HepG2 (cell line): Measurements from ENCODE around the gene CNIH4. TPM values are rescaled to one million over a fixed set of nuclear protein-coding genes. Genes with fewer than 3 reads are reported as not detected.

Experiments
- ARID3A ChIP-seq: IDR thresholded peaks from 2 replicates; pipeline ENCODE4 v1.6.1; 2012; ENCODE audit warnings: low read depth, low read length, improper control_type of control experiment
- ATF1 ChIP-seq: IDR thresholded peaks from 2 replicates; pipeline ENCODE4 v1.6.1; 2016; ENCODE audit warnings: mild to moderate bottlenecking, control low read depth
- CREB1 ChIP-seq, 2 experiments: fragments of 450-650 bp in 1 of 2; IDR thresholded peaks; 2 replicates each; pipeline ENCODE4 v1.6.1; 2016 to 2017; ENCODE audit warnings: control low read depth in 1 of 2, mild to moderate bottlenecking in 1 of 2, missing compliant biosample characterization in 1 of 2, missing genetic modification characterization in 1 of 2
- CSRNP2 ChIP-seq: sonication (generic); formaldehyde crosslinking; conservative IDR thresholded peaks from 2 replicates; pipeline ENCODE4 v1.8.0; 2022; ENCODE audit warnings: low read depth, missing genetic modification reagents
- FOXA1 ChIP-seq, 2 experiments: fragments of 450-650 bp in 1 of 2; sonication (generic) in 1 of 2; formaldehyde crosslinking in 1 of 2; IDR thresholded peaks; 2 replicates each; pipeline versions ENCODE4 v1.4.0 to v1.6.1; 2016 to 2020; ENCODE audit warnings: missing genetic modification reagents in 1 of 2
- FOXO1 ChIP-seq: sonication (generic); formaldehyde crosslinking; IDR thresholded peaks from 2 replicates; pipeline ENCODE4 v1.4.0; 2020; ENCODE audit warnings: missing genetic modification reagents
- MXD1 ChIP-seq: sonication (generic); formaldehyde crosslinking; IDR thresholded peaks from 2 replicates; pipeline ENCODE4 v1.4.0; 2020; ENCODE audit warnings: mild to moderate bottlenecking, missing genetic modification reagents
- SALL2 ChIP-seq: sonication (generic); formaldehyde crosslinking; IDR thresholded peaks from 2 replicates; pipeline ENCODE4 v1.8.1; 2023; ENCODE audit warnings: mild to moderate bottlenecking, missing genetic modification reagents, inconsistent platforms
- ZBTB42 ChIP-seq: sonication (generic); formaldehyde crosslinking; IDR thresholded peaks from 2 replicates; pipeline ENCODE4 v1.5.0; 2020; ENCODE audit warnings: mild to moderate bottlenecking, missing genetic modification reagents
- ZFX ChIP-seq: sonication (generic); formaldehyde crosslinking; IDR thresholded peaks from 2 replicates; pipeline ENCODE4 v1.4.0; 2020; ENCODE audit warnings: mild to moderate bottlenecking, low read depth, missing genetic modification reagents, moderate library complexity
- ZNF652 ChIP-seq: IDR thresholded peaks from 2 replicates; pipeline ENCODE4 v1.6.1; 2016; ENCODE audit warnings: low read depth, borderline replicate concordance
- ZNF781 ChIP-seq: sonication (generic); formaldehyde crosslinking; IDR thresholded peaks from 2 replicates; pipeline ENCODE4 v1.5.1; 2020; ENCODE audit warnings: borderline replicate concordance, mild to moderate bottlenecking, missing genetic modification reagents; ENCODE audit errors: not compliant biosample characterization
- polyA plus RNA-seq, 8 experiments: library from polyadenylated mRNA; depleted of rRNA in 3 of 8; stranded (reverse) in 7 of 8; unstranded in 1 of 8; fragments of >200 nt; fragmentation: Illumina TruSeq in 4 of 8; extraction: Trizol in 4 of 8; gene quantifications; 2 replicates each; pipeline versions ENCODE4 v1.2.1 to v1.2.3, GENCODE V29; 2011 to 2016; ENCODE audit warnings: low read depth in 4 of 8, missing spikeins in 1 of 8, mixed read lengths in 1 of 8; ENCODE audit not compliant: insufficient read depth in 1 of 8
- total RNA-seq, 5 experiments: library from RNA; depleted of rRNA; stranded (reverse); fragments of >200 nt; fragmentation: Illumina TruSeq; extraction: Trizol; gene quantifications; 2 replicates each; pipeline ENCODE4 v1.2.3, GENCODE V29; 2016; ENCODE audit warnings: low read depth in 1 of 5
- TF ChIP-seq, protein P1 (sequence below): sonication (generic); formaldehyde crosslinking; IDR thresholded peaks from 2 replicates; pipeline ENCODE4 v1.4.0; 2020; ENCODE audit warnings: mild to moderate bottlenecking, missing genetic modification reagents
- TF ChIP-seq, protein P2 (sequence below), 2 experiments: sonication (generic) in 1 of 2; formaldehyde crosslinking in 1 of 2; IDR thresholded peaks; 2 replicates each; pipeline versions ENCODE4 v1.5.1 to v1.6.1; 2011 to 2020; ENCODE audit warnings: borderline replicate concordance in 1 of 2, low read depth in 1 of 2, low read length in 1 of 2, mild to moderate bottlenecking in 1 of 2, missing genetic modification reagents in 1 of 2, moderate library complexity in 1 of 2
- TF ChIP-seq, protein P3 (sequence below): conservative IDR thresholded peaks from 2 replicates; pipeline ENCODE4 v1.6.1; 2018; ENCODE audit warnings: missing genetic modification reagents
- TF ChIP-seq, protein P4 (sequence below): sonication (generic); formaldehyde crosslinking; conservative IDR thresholded peaks from 2 replicates; pipeline ENCODE4 v1.4.0; 2020; ENCODE audit warnings: missing genetic modification reagents

CNIH4 gene
- total and polyA plus RNA-seq, 2 of the 13 experiments (the other 11 are each of a cell fraction or from before 2014, with no cell fraction given): 51.8 to 52.9 TPM

DNA sequence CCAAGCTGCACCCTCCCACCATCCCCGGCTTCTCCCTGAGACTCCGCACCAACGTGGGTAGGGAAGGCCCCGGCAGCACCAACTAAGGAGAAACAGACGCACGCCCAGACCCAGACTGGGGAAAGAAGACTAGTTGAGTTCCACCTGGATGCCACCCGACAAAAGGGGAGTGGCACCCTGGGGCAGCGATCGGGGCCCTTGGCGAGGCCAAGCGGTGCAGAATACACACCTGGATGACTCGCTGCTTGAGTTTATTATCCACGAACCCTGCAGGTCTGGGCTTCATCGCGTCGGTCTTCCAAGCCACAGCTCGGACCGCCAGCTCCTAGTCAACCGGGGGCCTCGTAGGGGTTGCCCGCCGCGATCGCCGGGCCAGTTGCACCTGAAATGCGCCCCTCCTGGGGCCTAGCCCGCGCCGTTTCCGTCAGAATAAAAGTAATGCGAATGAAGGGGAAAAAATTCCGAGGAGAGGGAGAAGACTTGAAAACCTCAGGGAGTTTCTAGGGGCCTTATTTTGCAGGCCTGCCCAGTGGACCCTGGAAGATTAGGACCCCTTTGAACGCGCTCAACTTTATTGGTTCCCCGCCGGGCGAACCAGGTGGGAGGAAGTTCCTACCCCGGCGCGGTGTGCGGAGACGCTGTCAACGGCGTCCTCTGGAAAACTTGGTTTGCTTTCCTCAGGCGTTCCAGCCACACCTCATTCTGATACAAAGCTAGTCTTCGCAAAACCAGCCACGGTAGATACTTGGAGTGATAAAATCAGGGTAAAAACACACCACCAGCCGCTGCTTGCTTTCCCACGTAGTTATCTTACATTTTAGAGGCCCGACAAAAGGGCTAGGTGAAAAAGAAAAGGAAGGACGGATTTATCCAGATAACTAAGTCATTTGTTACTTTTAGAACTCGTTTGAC lies 26.6 kb upstream of the CNIH4 start, which contains the start of gene NVL (continued):
- TF ChIP-seq, protein P1, sequence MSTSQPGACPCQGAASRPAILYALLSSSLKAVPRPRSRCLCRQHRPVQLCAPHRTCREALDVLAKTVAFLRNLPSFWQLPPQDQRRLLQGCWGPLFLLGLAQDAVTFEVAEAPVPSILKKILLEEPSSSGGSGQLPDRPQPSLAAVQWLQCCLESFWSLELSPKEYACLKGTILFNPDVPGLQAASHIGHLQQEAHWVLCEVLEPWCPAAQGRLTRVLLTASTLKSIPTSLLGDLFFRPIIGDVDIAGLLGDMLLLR (CRISPR knock-in tag): no peak
- TF ChIP-seq ATF1 (CRISPR knock-in tag): 0 out of 2 replicates have a peak, but pooled peaks have one; percentile 49
- 0 out of 2 replicates have a peak, but pooled peaks have one; percentile 26 for TF ChIP-seq SALL2 (CRISPR knock-in tag)
- 0 out of 2 replicates have a peak, but pooled peaks have one; percentile 4 for TF ChIP-seq CREB1 (IDR thresholded peaks at IDR 0.05)
- peak; percentile 80 for TF ChIP-seq CREB1 (CRISPR knock-in tag; IDR thresholded peaks at IDR 0.05)
- no peak for TF ChIP-seq ZNF652 (CRISPR knock-in tag)
- TF ChIP-seq FOXA1 (IDR thresholded peaks at IDR 0.05): no peak
- TF ChIP-seq FOXA1 (CRISPR knock-in tag; IDR thresholded peaks at IDR 0.05): peak; percentile 22; the same call in 1 of the 2 replicates
- TF ChIP-seq CSRNP2 (CRISPR knock-in tag): no peak
- TF ChIP-seq, protein P2, sequence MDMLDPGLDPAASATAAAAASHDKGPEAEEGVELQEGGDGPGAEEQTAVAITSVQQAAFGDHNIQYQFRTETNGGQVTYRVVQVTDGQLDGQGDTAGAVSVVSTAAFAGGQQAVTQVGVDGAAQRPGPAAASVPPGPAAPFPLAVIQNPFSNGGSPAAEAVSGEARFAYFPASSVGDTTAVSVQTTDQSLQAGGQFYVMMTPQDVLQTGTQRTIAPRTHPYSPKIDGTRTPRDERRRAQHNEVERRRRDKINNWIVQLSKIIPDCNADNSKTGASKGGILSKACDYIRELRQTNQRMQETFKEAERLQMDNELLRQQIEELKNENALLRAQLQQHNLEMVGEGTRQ (IDR thresholded peaks at IDR 0.05; ENCODE audit: low read depth, low read length): no peak
- TF ChIP-seq, protein P2 (CRISPR knock-in tag; IDR thresholded peaks at IDR 0.05; ENCODE audit: borderline replicate concordance): no peak
- no peak for TF ChIP-seq ZBTB42
- TF ChIP-seq ARID3A: no peak
- 0 out of 2 replicates have a peak, but pooled peaks have one; percentile 13 for TF ChIP-seq FOXO1 (CRISPR knock-in tag)
- peak; percentile 69; the same call in 1 of the 2 replicates for TF ChIP-seq MXD1 (CRISPR knock-in tag)
- peak; percentile 70; the same call in 1 of the 2 replicates for TF ChIP-seq ZFX
- TF ChIP-seq ZNF781 (CRISPR knock-in tag): peak; percentile 72
- TF ChIP-seq, protein P3, sequence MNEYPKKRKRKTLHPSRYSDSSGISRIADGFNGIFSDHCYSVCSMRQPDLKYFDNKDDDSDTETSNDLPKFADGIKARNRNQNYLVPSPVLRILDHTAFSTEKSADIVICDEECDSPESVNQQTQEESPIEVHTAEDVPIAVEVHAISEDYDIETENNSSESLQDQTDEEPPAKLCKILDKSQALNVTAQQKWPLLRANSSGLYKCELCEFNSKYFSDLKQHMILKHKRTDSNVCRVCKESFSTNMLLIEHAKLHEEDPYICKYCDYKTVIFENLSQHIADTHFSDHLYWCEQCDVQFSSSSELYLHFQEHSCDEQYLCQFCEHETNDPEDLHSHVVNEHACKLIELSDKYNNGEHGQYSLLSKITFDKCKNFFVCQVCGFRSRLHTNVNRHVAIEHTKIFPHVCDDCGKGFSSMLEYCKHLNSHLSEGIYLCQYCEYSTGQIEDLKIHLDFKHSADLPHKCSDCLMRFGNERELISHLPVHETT (CRISPR knock-in tag): peak; percentile 84
- TF ChIP-seq, protein P4, sequence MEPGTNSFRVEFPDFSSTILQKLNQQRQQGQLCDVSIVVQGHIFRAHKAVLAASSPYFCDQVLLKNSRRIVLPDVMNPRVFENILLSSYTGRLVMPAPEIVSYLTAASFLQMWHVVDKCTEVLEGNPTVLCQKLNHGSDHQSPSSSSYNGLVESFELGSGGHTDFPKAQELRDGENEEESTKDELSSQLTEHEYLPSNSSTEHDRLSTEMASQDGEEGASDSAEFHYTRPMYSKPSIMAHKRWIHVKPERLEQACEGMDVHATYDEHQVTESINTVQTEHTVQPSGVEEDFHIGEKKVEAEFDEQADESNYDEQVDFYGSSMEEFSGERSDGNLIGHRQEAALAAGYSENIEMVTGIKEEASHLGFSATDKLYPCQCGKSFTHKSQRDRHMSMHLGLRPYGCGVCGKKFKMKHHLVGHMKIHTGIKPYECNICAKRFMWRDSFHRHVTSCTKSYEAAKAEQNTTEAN (CRISPR knock-in tag): no peak; the same call in 1 of the 2 replicates
